OCI-LY7 (cell line): Measurements from ENCODE around the gene USP11. TPM values are rescaled to one million over a fixed set of nuclear protein-coding genes. Genes with fewer than 3 reads are reported as not detected.

Experiments used
- BruUV-seq: library from RNA; stranded (reverse); fragments of 400-500 nt; replicated peaks from 2 replicates; lab custom pipeline; 2021; lab: Mats Ljungman, UMichigan
- CTCF ChIA-PET: fragments of 300-600 bp; sonication (Branson Sonifier 250); formaldehyde crosslinking; loops from one replicate; lab custom pipeline; 2022; ENCODE audit warnings: antibody characterized with exemption; ENCODE audit not compliant: unreplicated experiment; lab: Charles Lee
- POLR2A ChIA-PET: fragments of 300-600 bp; sonication (Branson Sonifier 250); formaldehyde crosslinking; loops from one replicate; lab custom pipeline; 2022; ENCODE audit warnings: antibody characterized with exemption; lab: Charles Lee
- DNase-seq: peaks from one replicate; pipeline ENCODE4 v3.0.0-alpha.2; 2015; ENCODE audit warnings: low spot score
- H2AFZ ChIP-seq: fragments of 200-600 bp; sonication (generic), shearing (Covaris generic); 2 replicates; pipeline ENCODE4 v1.6.1; 2014; ENCODE audit warnings: mild to moderate bottlenecking, antibody characterized with exemption, low read length, moderate library complexity
- H3K27ac ChIP-seq: fragments of 200-600 bp; sonication (generic); 2 replicates; pipeline ENCODE4 v1.5.1; 2014; ENCODE audit warnings: mixed run types, low read depth, mild to moderate bottlenecking, moderate library complexity, low read length, inconsistent platforms; ENCODE audit not compliant: poor library complexity, severe bottlenecking
- H3K36me3 ChIP-seq: fragments of 200-600 bp; sonication (generic); 2 replicates; pipeline ENCODE4 v1.6.1; 2014; ENCODE audit warnings: mild to moderate bottlenecking, antibody characterized with exemption, low read length, moderate library complexity, mixed read lengths; ENCODE audit not compliant: insufficient read depth
- H3K4me1 ChIP-seq: fragments of 200-600 bp; sonication (generic); 2 replicates; pipeline ENCODE4 v1.5.1; 2014; ENCODE audit warnings: mild to moderate bottlenecking, low read length; ENCODE audit not compliant: insufficient read depth, poor library complexity, severe bottlenecking
- H3K4me2 ChIP-seq: fragments of 200-600 bp; sonication (generic); 2 replicates; pipeline ENCODE4 v1.6.1; 2014; ENCODE audit warnings: mild to moderate bottlenecking, low read length
- H3K4me3 ChIP-seq: fragments of 200-600 bp; sonication (generic); 2 replicates; pipeline ENCODE4 v1.5.1; 2014; ENCODE audit warnings: mild to moderate bottlenecking, low read depth, low read length; ENCODE audit not compliant: poor library complexity, severe bottlenecking
- H3K79me2 ChIP-seq: fragments of 200-600 bp; sonication (generic); 2 replicates; pipeline ENCODE4 v1.6.1; 2016; ENCODE audit warnings: low read depth, mild to moderate bottlenecking, low read length, moderate library complexity, mixed read lengths; ENCODE audit not compliant: insufficient read depth
- H3K9me2 ChIP-seq: fragments of 200-600 bp; sonication (generic); 2 replicates; pipeline ENCODE4 v1.6.1; 2016; ENCODE audit warnings: mild to moderate bottlenecking, low read length, mixed read lengths; ENCODE audit not compliant: insufficient read depth
- H3K9me3 ChIP-seq: fragments of 200-600 bp; sonication (generic); 2 replicates; pipeline ENCODE4 v1.6.1; 2014; ENCODE audit warnings: mild to moderate bottlenecking, mixed run types, low read length, mixed read lengths
- H4K20me1 ChIP-seq: fragments of 200-600 bp; sonication (generic); 2 replicates; pipeline ENCODE4 v1.6.1; 2014; ENCODE audit warnings: mild to moderate bottlenecking, antibody characterized with exemption, low read length, moderate library complexity, mixed read lengths; ENCODE audit not compliant: insufficient read depth
- EZH2phosphoT487 ChIP-seq: fragments of 200-600 bp; sonication (generic); IDR thresholded peaks from 2 replicates; pipeline ENCODE4 v1.6.1; 2018; ENCODE audit warnings: low read depth, borderline replicate concordance, mild to moderate bottlenecking, mixed run types, antibody characterized with exemption, low read length, moderate library complexity, mixed read lengths
- intact Hi-C: fragments of 100-400 bp; cut with micrococcal nuclease; formaldehyde crosslinking; loops from one replicate; pipeline ENCODE4 v1.10.0; 2022; ENCODE audit not compliant: unreplicated experiment
- total RNA-seq, 2 experiments: library from RNA; depleted of rRNA in 1 of 2; stranded (reverse); fragments of >200 nt in 1 of 2; shearing (Covaris generic) in 1 of 2; gene quantifications; 2 replicates each; pipeline ENCODE4 v1.2.3, GENCODE V29; 2014 to 2022
- TF ChIP-seq, protein P1 (sequence below): fragments of 200-600 bp; sonication (generic); conservative IDR thresholded peaks from 2 replicates; pipeline ENCODE4 v1.5.1; 2014; ENCODE audit warnings: mild to moderate bottlenecking, antibody characterized with exemption, low read length, moderate library complexity, mixed read lengths

USP11 gene
- total RNA-seq, 2 experiments from 2014 or later: 46.5 to 91.8 TPM

GRCh38 chrX:47206316-47206715 lies 26.5 kb upstream of the USP11 start:
- no peak overlapping the region for H3K27ac ChIP-seq
- no peaks in the 10 kb centered on the region for H3K4me1 ChIP-seq
- H3K9me2 ChIP-seq: no peaks in the 10 kb centered on the region
- no peak for DNase-seq
- no peak overlapping the region for H2AFZ ChIP-seq
- H3K4me3 ChIP-seq: no peak overlapping the region
- ChIA-PET CTCF (no interaction called here), POLR2A (no interaction called here)
- TF ChIP-seq, protein P1, sequence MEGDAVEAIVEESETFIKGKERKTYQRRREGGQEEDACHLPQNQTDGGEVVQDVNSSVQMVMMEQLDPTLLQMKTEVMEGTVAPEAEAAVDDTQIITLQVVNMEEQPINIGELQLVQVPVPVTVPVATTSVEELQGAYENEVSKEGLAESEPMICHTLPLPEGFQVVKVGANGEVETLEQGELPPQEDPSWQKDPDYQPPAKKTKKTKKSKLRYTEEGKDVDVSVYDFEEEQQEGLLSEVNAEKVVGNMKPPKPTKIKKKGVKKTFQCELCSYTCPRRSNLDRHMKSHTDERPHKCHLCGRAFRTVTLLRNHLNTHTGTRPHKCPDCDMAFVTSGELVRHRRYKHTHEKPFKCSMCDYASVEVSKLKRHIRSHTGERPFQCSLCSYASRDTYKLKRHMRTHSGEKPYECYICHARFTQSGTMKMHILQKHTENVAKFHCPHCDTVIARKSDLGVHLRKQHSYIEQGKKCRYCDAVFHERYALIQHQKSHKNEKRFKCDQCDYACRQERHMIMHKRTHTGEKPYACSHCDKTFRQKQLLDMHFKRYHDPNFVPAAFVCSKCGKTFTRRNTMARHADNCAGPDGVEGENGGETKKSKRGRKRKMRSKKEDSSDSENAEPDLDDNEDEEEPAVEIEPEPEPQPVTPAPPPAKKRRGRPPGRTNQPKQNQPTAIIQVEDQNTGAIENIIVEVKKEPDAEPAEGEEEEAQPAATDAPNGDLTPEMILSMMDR: no peak
- no peak for TF ChIP-seq EZH2phosphoT487
- H3K4me2 ChIP-seq: no peak overlapping the region
- intact Hi-C loops: no loop called here
- H3K9me3 ChIP-seq: no peaks in the 10 kb centered on the region
- no peaks in the 10 kb centered on the region for H4K20me1 ChIP-seq
- no peaks in the 10 kb centered on the region for H3K79me2 ChIP-seq
- no TSS peak for BruUV-seq
- peaks cover 98% of the 10 kb centered on the region for H3K36me3 ChIP-seq

DNA sequence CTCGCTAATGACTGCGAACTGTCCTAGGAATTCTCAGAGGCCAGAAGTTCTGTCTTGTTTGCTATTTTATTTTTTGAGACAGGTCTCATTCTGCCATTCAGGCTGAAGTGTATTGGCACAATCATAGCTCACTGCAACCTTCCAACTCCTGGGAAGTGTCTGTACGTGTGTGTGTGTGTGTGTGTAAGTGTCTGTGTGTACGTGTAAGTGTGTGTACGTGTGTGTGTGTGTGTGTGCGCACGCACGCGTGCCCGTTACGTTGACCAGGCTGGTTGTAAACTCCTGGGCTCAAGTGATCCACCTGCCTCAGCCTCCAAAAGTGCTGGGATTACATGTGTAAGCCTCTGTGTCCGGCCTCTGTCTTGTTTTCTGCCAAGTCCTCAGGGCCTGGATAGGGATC lies 24.7 kb upstream of the USP11 start:
- no TSS peak for BruUV-seq
- H4K20me1 ChIP-seq: no peaks in the 10 kb centered on the region
- POLR2A ChIA-PET: no interaction called here

GRCh38 chrX:47209508-47210238 lies 23.1 kb upstream of the USP11 start:
- CTCF ChIA-PET: no interaction called here
- no peak overlapping the region for H3K4me3 ChIP-seq
- no peaks in the 10 kb centered on the region for H3K9me3 ChIP-seq
- intact Hi-C loops: no loop called here
- no peaks in the 10 kb centered on the region for H3K79me2 ChIP-seq
- no peaks in the 10 kb centered on the region for H3K9me2 ChIP-seq
- H4K20me1 ChIP-seq: no peaks in the 10 kb centered on the region
- TF ChIP-seq, protein P1: no peak
- TF ChIP-seq EZH2phosphoT487: no peak
- no peak overlapping the region for H3K27ac ChIP-seq
- peaks cover 98% of the 10 kb centered on the region for H3K36me3 ChIP-seq
- H2AFZ ChIP-seq: no peak overlapping the region
- no TSS peak for BruUV-seq
- no peak overlapping the region for H3K4me2 ChIP-seq
- H3K4me1 ChIP-seq: no peaks in the 10 kb centered on the region
- no peak for DNase-seq
- POLR2A ChIA-PET: no interaction called here

More for the DNA sequence above, 24.7 kb upstream of the USP11 start:
- intact Hi-C loops: no loop called here
- TF ChIP-seq EZH2phosphoT487: no peak
- TF ChIP-seq, protein P1: no peak
- no peaks in the 10 kb centered on the region for H3K9me2 ChIP-seq
- H3K4me2 ChIP-seq: no peak overlapping the region
- no peaks in the 10 kb centered on the region for H3K79me2 ChIP-seq
- H3K27ac ChIP-seq: no peak overlapping the region
- CTCF ChIA-PET: no interaction called here
- H3K9me3 ChIP-seq: no peaks in the 10 kb centered on the region
- no peak overlapping the region for H2AFZ ChIP-seq
- no peaks in the 10 kb centered on the region for H3K4me1 ChIP-seq
- H3K4me3 ChIP-seq: no peak overlapping the region
- no peak for DNase-seq
- peaks cover 98% of the 10 kb centered on the region for H3K36me3 ChIP-seq
